ENCODE data around the gene SIVA1.

- TF ChIP-seq ZNF274 (IDR thresholded peaks at IDR 0.05; ENCODE audit: low read depth, low read length) (no peak), SUZ12 (IDR thresholded peaks at IDR 0.05; ENCODE audit: extremely low read depth, insufficient read depth, insufficient read length) (no peak), YY1 (IDR thresholded peaks at IDR 0.05; ENCODE audit: insufficient read depth, insufficient read length) (no peak)
Measured at GRCh38 chr14:104792101-104792884, 39.3 kb downstream of the SIVA1 start.

Data from NT2/D1 (cell line).